ACC112 (cell line): Measurements from ENCODE around the gene MCM10.

ENCODE experiments used
- H2AFZ ChIP-seq: fragments of 200-600 bp; sonication (generic); one replicate; pipeline ENCODE4 v1.6.0; 2017; ENCODE audit warnings: antibody characterized with exemption, low read length; ENCODE audit not compliant: unreplicated experiment
- H3K27ac ChIP-seq: fragments of 200-600 bp; sonication (generic); 2 replicates; pipeline ENCODE4 v1.5.1; 2014; ENCODE audit warnings: low read depth, mild to moderate bottlenecking, antibody characterized with exemption, low read length, moderate library complexity
- H3K27me3 ChIP-seq: fragments of 200-600 bp; sonication (generic); 2 replicates; pipeline ENCODE4 v1.6.1; 2014; ENCODE audit warnings: mild to moderate bottlenecking, antibody characterized with exemption, low read length, moderate library complexity, mixed read lengths; ENCODE audit not compliant: insufficient read depth
- H3K36me3 ChIP-seq: fragments of 200-600 bp; sonication (generic); 2 replicates; pipeline ENCODE4 v1.6.1; 2016; ENCODE audit warnings: mild to moderate bottlenecking, antibody characterized with exemption, low read length, moderate library complexity, mixed read lengths; ENCODE audit not compliant: insufficient read depth
- H3K4me1 ChIP-seq: fragments of 200-600 bp; sonication (generic); one replicate; pipeline ENCODE4 v1.6.1; 2016; ENCODE audit warnings: low read length, mixed read lengths; ENCODE audit not compliant: insufficient read depth, unreplicated experiment, control insufficient read depth
- H3K4me3 ChIP-seq: fragments of 200-600 bp; sonication (generic); 2 replicates; pipeline ENCODE4 v1.5.1; 2014; ENCODE audit warnings: mild to moderate bottlenecking, low read depth, low read length
- H3K79me2 ChIP-seq: fragments of 200-600 bp; sonication (generic); one replicate; pipeline ENCODE4 v1.6.0; 2016; ENCODE audit warnings: low read length; ENCODE audit not compliant: control insufficient read depth, unreplicated experiment, insufficient read depth

Gene MCM10

DNA sequence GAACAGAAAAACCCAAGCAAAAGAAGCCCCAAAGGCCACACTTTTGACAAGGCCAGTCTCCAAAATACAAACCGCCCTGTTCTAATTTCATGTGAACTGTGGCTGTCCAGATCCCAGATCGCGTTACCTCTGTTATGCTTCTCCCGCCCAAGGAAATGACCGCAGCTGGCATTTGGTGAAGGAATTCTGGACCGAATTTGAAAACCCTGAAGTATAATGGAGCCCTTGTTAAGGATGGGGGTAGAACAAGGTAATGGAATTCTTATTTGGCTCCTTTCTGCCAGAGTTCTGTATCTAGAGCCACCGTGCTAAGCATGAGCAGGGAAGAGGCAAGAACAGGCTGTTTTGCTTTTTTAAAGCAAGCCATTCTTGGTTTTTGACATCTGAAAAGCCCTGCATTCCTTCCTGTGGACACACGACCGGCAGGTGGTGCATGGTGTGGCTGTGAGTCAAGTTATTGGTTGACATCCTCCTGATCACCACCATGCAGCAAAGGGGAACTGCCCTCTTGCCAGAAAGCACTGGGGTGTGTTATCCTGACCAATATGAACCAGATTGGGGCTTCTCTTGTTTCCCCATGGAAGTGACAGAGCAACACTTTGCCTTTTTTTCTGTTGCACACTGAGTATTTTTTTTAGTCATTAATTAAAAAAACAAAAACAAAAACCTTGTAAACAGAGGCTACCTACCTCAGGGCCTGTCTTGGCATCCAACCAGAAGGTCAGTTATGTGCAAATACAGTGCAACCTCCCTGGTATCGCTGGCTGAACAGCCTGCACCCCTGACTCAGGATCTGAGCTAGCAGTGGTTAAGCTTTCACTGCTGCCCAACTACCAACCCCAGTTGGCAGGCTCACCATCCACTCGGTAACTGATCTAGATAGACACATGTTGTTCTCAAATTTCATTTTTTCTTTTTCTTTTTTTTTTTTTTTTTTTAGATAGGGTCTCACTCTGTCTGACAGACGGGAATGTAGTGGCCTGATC lies 58.6 kb downstream of the MCM10 start:
- Histone ChIP-seq H3K27ac (no peak overlapping the region), H2AFZ (peak overlapping the region; percentile 20), H3K4me1 (no peaks in the 10 kb centered on the region), H3K79me2 (no peaks in the 10 kb centered on the region), H3K4me3 (no peak overlapping the region), H3K36me3 (no peaks in the 10 kb centered on the region), H3K27me3 (no peaks in the 10 kb centered on the region)

DNA sequence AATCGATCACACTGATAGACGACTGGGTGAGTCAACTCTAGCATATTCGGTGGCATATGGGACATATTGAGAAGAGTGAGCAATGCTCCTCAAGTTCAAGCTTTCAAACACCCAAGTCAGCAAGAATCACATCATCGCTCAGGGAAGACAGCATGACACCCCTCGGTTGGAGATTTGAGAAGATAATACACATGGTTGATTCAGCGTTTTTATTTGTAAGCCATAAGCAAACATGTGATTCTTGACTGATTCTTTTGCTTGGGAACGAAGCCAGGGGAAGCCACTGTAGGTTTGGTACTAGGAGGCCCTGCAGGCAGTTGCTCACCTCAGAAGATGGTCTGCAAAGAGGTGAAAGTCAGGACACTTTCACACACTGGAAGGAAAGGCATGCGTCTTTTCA lies 60.2 kb downstream of the MCM10 start:
- H3K4me1 ChIP-seq: no peaks in the 10 kb centered on the region
- H3K27me3 ChIP-seq: no peaks in the 10 kb centered on the region

DNA sequence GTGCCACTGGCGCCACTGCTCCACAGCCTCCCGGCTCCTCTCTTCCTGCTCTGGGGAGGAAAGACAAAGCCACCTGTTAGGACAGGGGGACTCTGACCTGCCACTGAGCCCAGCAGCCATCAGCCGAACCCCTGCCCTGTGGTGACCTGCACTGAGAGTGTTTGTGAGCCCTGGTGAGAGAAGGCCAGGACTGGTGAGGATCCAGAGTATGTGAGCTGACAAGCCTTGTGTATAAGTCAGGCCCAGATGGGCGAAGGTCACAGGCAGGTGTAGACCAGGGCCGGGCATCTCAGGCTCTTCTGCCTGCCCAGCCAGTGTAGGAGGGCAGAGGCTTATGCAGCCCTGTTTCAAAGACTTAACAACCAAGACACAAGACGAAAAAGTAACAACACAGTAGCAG lies 60.8 kb downstream of the MCM10 start:
- H3K27ac ChIP-seq: no peak overlapping the region
- H2AFZ ChIP-seq: no peak overlapping the region
- H3K79me2 ChIP-seq: no peaks in the 10 kb centered on the region
- no peaks in the 10 kb centered on the region for H3K36me3 ChIP-seq
- no peak overlapping the region for H3K4me3 ChIP-seq
- no peaks in the 10 kb centered on the region for H3K27me3 ChIP-seq
- H3K4me1 ChIP-seq: no peaks in the 10 kb centered on the region

More for the DNA sequence above, 60.2 kb downstream of the MCM10 start:
- no peaks in the 10 kb centered on the region for H3K36me3 ChIP-seq
- no peaks in the 10 kb centered on the region for H3K79me2 ChIP-seq
- H2AFZ ChIP-seq: no peak overlapping the region
- no peak overlapping the region for H3K4me3 ChIP-seq
- H3K27ac ChIP-seq: no peak overlapping the region

DNA sequence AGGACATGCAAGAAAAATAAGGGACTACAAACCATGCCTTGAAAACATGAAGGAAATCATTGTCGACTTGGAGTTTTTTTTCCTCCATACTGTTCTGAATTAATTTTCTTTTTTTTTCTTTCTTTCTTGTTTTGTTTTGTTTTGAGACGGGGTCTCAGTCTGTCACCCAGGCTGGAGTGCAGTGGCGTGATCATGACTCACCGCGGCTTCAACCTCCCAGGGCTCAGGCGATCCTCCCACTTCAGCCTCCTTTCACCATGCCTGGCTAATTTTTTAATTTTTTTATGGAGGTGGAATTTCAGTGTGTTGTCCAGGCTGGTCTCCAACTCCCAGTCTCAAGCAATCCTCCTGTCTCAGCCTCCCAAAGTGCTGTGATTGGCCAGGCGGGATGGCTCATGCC lies 61.2 kb downstream of the MCM10 start:
- H3K4me3 ChIP-seq: no peak overlapping the region
- no peaks in the 10 kb centered on the region for H3K27me3 ChIP-seq
- no peaks in the 10 kb centered on the region for H3K4me1 ChIP-seq
- no peaks in the 10 kb centered on the region for H3K79me2 ChIP-seq
- no peak overlapping the region for H2AFZ ChIP-seq
- H3K27ac ChIP-seq: no peak overlapping the region
- H3K36me3 ChIP-seq: no peaks in the 10 kb centered on the region

DNA sequence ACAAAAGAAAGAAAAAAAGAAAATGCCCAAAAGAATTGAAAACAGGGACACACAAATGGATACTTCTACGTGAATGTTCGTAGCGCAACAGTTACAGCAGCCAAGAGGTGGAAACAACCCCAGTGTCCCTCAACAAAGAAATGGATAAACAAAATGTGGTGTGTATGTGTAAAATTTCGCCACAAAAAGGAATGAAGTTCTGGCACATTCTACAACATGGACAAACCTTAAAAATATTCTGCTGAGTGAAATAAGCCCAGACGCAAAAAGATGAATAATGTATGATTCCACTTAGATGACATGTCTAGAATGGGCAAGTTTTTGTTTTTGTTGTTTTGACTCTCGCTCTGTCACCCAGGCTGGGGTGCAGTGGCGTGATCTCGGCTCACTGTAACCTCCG lies 61.9 kb downstream of the MCM10 start:
- no peaks in the 10 kb centered on the region for H3K4me1 ChIP-seq
- no peak overlapping the region for H2AFZ ChIP-seq
- H3K79me2 ChIP-seq: no peaks in the 10 kb centered on the region
- H3K27ac ChIP-seq: no peak overlapping the region
- no peaks in the 10 kb centered on the region for H3K36me3 ChIP-seq
- H3K27me3 ChIP-seq: no peaks in the 10 kb centered on the region
- no peak overlapping the region for H3K4me3 ChIP-seq

DNA sequence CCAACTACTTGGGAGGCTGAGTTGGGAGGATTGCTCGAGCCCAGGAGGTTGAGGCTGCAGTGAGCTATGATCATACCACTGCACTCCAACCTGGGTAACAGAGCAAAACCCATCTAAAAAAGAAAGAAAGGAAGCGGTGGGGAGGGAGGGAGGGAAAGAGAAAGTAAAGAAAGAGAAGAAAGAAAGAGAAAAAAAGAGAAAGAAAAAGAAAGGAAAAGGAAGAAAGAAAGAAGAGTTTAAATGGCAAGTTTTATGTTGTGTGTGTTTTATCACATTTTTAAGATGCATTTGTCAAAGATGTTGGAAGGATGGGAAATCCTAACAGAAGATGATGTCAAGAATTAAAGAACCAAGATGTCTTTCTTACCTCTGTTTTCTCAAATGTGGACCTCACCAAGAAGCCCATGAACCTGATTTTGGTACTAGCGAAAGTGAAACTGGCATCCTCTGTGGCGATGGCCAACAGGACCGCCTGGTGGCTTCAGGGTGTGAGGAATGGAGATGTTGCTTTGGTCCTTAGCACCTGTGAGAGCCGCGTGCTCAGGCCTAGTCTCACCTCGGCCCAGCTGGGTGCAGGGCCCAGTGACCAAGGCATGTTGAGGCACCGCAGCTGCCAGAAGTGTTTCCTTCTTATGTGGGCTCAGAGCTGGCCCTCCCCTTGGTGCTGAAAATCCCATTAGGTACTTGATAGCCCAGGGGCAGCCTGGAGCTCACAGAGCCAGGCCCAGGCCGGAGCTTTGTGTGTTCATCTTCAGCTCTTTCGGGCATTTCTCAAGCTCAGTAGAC lies 63.0 kb downstream of the MCM10 start:
- Histone ChIP-seq H3K4me3 (no peak overlapping the region), H3K27ac (no peak overlapping the region), H2AFZ (no peak overlapping the region)

DNA sequence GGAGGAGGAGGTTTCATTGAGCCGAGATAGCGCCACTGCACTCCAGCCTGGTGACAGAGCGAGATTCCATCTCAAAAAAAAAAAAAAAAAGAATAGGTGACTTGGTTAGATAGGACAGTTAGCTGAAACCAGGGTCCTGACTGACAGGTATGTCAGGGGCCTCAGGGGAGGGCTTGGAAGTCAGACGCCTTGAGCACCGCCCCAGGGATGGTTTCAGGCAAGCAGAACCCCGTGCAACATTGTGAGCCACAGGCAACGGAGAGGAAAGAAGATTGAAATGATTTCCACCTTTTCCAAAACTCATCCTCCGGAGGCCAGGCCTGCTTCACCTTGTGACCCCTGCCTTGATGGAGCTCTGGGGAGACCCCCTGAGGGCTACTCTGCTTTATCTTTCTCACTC lies 64.2 kb downstream of the MCM10 start:
- Histone ChIP-seq H3K27ac (no peak overlapping the region), H3K79me2 (no peaks in the 10 kb centered on the region), H3K36me3 (no peaks in the 10 kb centered on the region), H2AFZ (no peak overlapping the region), H3K4me1 (no peaks in the 10 kb centered on the region), H3K4me3 (no peak overlapping the region), H3K27me3 (peaks cover 11% of the 10 kb centered on the region; the same call in 1 of the 2 replicates)

More for the DNA sequence above, 63.0 kb downstream of the MCM10 start:
- Histone ChIP-seq H3K36me3 (no peaks in the 10 kb centered on the region), H3K4me1 (no peaks in the 10 kb centered on the region), H3K79me2 (no peaks in the 10 kb centered on the region), H3K27me3 (no peaks in the 10 kb centered on the region)

DNA sequence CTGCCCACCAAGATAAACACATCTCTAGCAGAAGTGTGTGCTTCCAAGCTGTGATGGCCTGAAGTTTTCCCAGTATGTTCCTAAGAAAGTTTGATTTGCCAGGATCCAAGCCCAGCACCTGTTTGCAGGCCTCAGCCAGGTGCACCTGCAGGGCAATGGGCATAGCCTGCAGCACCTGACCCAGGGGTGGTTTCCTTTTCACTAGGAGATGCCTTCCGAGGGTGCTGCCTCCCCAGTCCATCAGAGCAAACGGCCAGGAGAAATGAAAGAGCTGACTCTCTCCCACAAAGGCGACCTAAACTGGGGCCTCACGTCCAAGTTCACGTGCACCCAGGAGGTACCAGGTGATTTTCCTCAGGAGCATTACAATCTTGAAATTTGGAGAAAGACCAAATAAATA lies 65.7 kb downstream of the MCM10 start:
- Histone ChIP-seq H3K27me3 (peaks cover 11% of the 10 kb centered on the region; the same call in 1 of the 2 replicates), H3K79me2 (no peaks in the 10 kb centered on the region), H3K27ac (no peak overlapping the region), H3K4me1 (no peaks in the 10 kb centered on the region), H3K36me3 (no peaks in the 10 kb centered on the region), H2AFZ (no peak overlapping the region), H3K4me3 (no peak overlapping the region)

DNA sequence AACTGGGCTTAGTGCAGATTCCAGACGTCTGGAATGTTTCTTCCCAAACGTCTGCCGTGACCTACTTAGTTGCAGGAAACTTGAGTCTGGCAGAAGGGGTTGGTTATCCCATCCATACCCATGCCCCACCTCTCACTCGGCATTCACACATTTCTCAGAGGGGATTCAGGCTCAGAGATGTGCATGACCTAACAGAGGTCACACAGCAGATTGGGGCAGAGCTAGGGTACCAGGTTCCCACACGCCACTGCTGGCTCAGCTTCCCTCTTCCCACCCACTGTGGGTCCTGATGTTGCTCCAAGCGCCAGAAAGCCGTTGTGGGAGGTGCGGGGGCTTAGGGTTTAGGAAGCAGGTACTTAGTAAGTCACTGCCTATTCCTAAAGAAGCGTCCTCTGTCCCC lies 69.8 kb downstream of the MCM10 start:
- Histone ChIP-seq H3K4me1 (no peaks in the 10 kb centered on the region), H2AFZ (no peak overlapping the region), H3K79me2 (no peaks in the 10 kb centered on the region), H3K27me3 (peaks cover 15% of the 10 kb centered on the region; the same call in 1 of the 2 replicates), H3K36me3 (no peaks in the 10 kb centered on the region), H3K27ac (no peak overlapping the region), H3K4me3 (no peak overlapping the region)

DNA sequence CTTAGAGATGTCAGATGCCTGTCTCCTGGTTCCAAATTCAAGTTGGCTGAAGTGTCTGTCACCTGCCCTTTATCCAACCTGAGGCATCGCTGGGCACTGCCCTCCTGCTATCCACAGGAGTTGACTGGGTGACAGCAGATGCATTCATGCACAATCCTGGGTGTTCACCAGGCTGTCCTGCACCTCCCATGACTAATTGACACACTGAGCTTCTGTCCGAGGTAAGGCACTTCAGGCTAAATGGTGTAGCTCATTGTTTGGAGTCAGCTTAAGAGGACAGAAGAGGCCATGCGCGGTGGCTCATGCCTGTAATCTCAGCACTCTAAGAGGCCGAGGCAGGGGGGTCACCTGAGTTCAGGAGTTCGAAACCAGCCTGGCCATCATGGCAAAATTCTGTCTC lies 70.5 kb downstream of the MCM10 start:
- Histone ChIP-seq H2AFZ (no peak overlapping the region), H3K4me3 (no peak overlapping the region), H3K36me3 (no peaks in the 10 kb centered on the region), H3K27me3 (peaks cover 15% of the 10 kb centered on the region; the same call in 1 of the 2 replicates), H3K27ac (no peak overlapping the region), H3K79me2 (no peaks in the 10 kb centered on the region), H3K4me1 (no peaks in the 10 kb centered on the region)
